Endodermal cell (in vitro differentiated cells): ENCODE data around the gene RAP1GAP2. TPM values are rescaled to one million over a fixed set of nuclear protein-coding genes. Genes with fewer than 3 reads are reported as not detected.
A peak's percentile ranks its signal among the peaks of the same experiment; 100 is the strongest.

ENCODE experiments used
- DNase-seq: peaks from one replicate; pipeline ENCODE4 v3.0.0-alpha.2; 2017
- H3K27ac ChIP-seq: 2 replicates; pipeline ENCODE4 v1.5.1; 2013; ENCODE audit warnings: mild to moderate bottlenecking, low read depth, low read length, moderate library complexity
- H3K27me3 ChIP-seq: 2 replicates; pipeline ENCODE4 v1.6.1; 2013; ENCODE audit warnings: mild to moderate bottlenecking, low read length, moderate library complexity; ENCODE audit not compliant: insufficient read depth, control insufficient read depth, poor library complexity, severe bottlenecking
- H3K36me3 ChIP-seq: 2 replicates; pipeline ENCODE4 v1.7.0; 2013; ENCODE audit warnings: mild to moderate bottlenecking, low read length, moderate library complexity; ENCODE audit not compliant: control insufficient read depth, insufficient read depth
- H3K4me1 ChIP-seq: one replicate; pipeline ENCODE4 v1.7.0; 2013; ENCODE audit warnings: low read length; ENCODE audit not compliant: control insufficient read depth, insufficient read depth
- H3K4me3 ChIP-seq: 2 replicates; pipeline ENCODE4 v1.5.1; 2013; ENCODE audit warnings: mild to moderate bottlenecking, low read length, moderate library complexity
- H3K9ac ChIP-seq: 2 replicates; pipeline ENCODE4 v1.6.1; 2013; ENCODE audit warnings: mild to moderate bottlenecking, low read length, moderate library complexity; ENCODE audit not compliant: poor library complexity, severe bottlenecking; ENCODE audit errors: extremely low read depth
- H3K9me3 ChIP-seq: 2 replicates; pipeline ENCODE4 v1.6.1; 2013; ENCODE audit warnings: mild to moderate bottlenecking, low read length, moderate library complexity; ENCODE audit not compliant: control insufficient read depth
- H3K27ac Mint-ChIP-seq: 2 replicates; pipeline ENCODE4 v1.8.0; 2020; ENCODE audit warnings: mixed read lengths
- H3K27me3 Mint-ChIP-seq: 2 replicates; pipeline ENCODE4 v1.8.0; 2021; ENCODE audit warnings: mild to moderate bottlenecking, mixed read lengths; ENCODE audit not compliant: insufficient read depth
- H3K36me3 Mint-ChIP-seq: 2 replicates; pipeline ENCODE4 v1.8.0; 2020; ENCODE audit warnings: low read depth, mixed read lengths
- H3K4me1 Mint-ChIP-seq: 2 replicates; pipeline ENCODE4 v1.8.0; 2020; ENCODE audit warnings: mixed read lengths
- H3K4me3 Mint-ChIP-seq: 2 replicates; pipeline ENCODE4 v1.8.0; 2020; ENCODE audit warnings: mild to moderate bottlenecking, moderate library complexity, mixed read lengths
- H3K9me3 Mint-ChIP-seq: 2 replicates; pipeline ENCODE4 v1.8.0; 2020; ENCODE audit warnings: mild to moderate bottlenecking, mixed read lengths
- CTCF ChIP-seq: fragments of 200-600 bp; sonication (generic); conservative IDR thresholded peaks from 2 replicates; pipeline ENCODE4 v1.5.0; 2021; ENCODE audit warnings: antibody characterized with exemption, mild to moderate bottlenecking
- WGBS, 2 experiments: methylation state at CpG; one replicate each; pipeline versions ENCODE4 v1.1.5 to v1.1.7; 2013; ENCODE audit warnings: missing lambda C conversion rate in 2 of 2, mixed read lengths in 1 of 2; ENCODE audit not compliant: insufficient coverage in 1 of 2, insufficient read length in 1 of 2; 5-methylcytosine and 5-hydroxymethylcytosine counted together
- total RNA-seq, 2 donors: library from RNA; stranded (reverse); fragmentation: NEBNext Ultra II Directional in 1 of 2; extraction: Animal tissue kit (Norgen Biotek cat#: 25700) in 1 of 2; gene quantifications; 2 replicates in 1 of 2; 3 replicates in 1 of 2; pipeline ENCODE4 v1.2.1, GENCODE V29; 2021

RAP1GAP2 gene
- total RNA-seq, 2 donors from 2014 or later = 18.0 to 44.3 TPM

- no peaks in the 10 kb centered on the region for H3K4me1 Mint-ChIP-seq
Measured at GRCh38 chr17:2946144-2946543, 149.9 kb downstream of the RAP1GAP2 start.

GRCh38 chr17:2947588-2947950 is 151.3 kb downstream of the RAP1GAP2 start:
- 93 to 94% methylated on average over 11 to 15 of the region's 15 CpGs for WGBS, 2 experiments
- H3K4me3 Mint-ChIP-seq = no peak overlapping the region
- no peaks in the 10 kb centered on the region for H3K36me3 ChIP-seq
- no peaks in the 10 kb centered on the region for H3K9me3 ChIP-seq
- H3K36me3 Mint-ChIP-seq = peaks cover 2% of the 10 kb centered on the region
- no peaks in the 10 kb centered on the region for H3K9me3 Mint-ChIP-seq
- H3K4me3 ChIP-seq = no peak overlapping the region
- H3K4me1 ChIP-seq = no peaks in the 10 kb centered on the region
- no peak overlapping the region for H3K9ac ChIP-seq
- no peak overlapping the region for H3K27ac Mint-ChIP-seq
- no peak for TF ChIP-seq CTCF
- H3K27me3 Mint-ChIP-seq = no peaks in the 10 kb centered on the region
- H3K27me3 ChIP-seq = no peaks in the 10 kb centered on the region
- H3K27ac ChIP-seq = no peak overlapping the region
- DNase-seq = peak; percentile 36
- H3K4me1 Mint-ChIP-seq = no peaks in the 10 kb centered on the region

More at GRCh38 chr17:2946144-2946543, 149.9 kb downstream of the RAP1GAP2 start:
- Histone ChIP-seq H3K9me3 (no peaks in the 10 kb centered on the region), H3K27me3 (no peaks in the 10 kb centered on the region), H3K27ac (no peak overlapping the region), H3K9ac (no peak overlapping the region), H3K4me3 (no peak overlapping the region), H3K4me1 (no peaks in the 10 kb centered on the region), H3K36me3 (no peaks in the 10 kb centered on the region)
- WGBS, 2 experiments = 94 to 95% methylated on average over 4 to 7 of the region's 7 CpGs
- Mint-ChIP-seq H3K9me3 (no peaks in the 10 kb centered on the region), H3K27me3 (no peaks in the 10 kb centered on the region), H3K36me3 (peaks cover 2% of the 10 kb centered on the region), H3K4me3 (no peak overlapping the region), H3K27ac (no peak overlapping the region)
- no peak for TF ChIP-seq CTCF
- DNase-seq = peak; percentile 21

GRCh38 chr17:2947996-2948550 is 151.8 kb downstream of the RAP1GAP2 start:
- Mint-ChIP-seq H3K36me3 (peaks cover 2% of the 10 kb centered on the region), H3K27me3 (no peaks in the 10 kb centered on the region), H3K4me1 (no peaks in the 10 kb centered on the region), H3K9me3 (no peaks in the 10 kb centered on the region), H3K4me3 (no peak overlapping the region), H3K27ac (no peak overlapping the region)
- no peak overlapping the region for H3K9ac ChIP-seq
- 84 to 93% methylated on average over 3 to 14 of the region's 14 CpGs for WGBS, 2 experiments
- no peaks in the 10 kb centered on the region for H3K9me3 ChIP-seq
- H3K27ac ChIP-seq = no peak overlapping the region
- no peak for TF ChIP-seq CTCF
- H3K4me1 ChIP-seq = no peaks in the 10 kb centered on the region
- H3K27me3 ChIP-seq = no peaks in the 10 kb centered on the region
- peak; percentile 51 for DNase-seq
- no peaks in the 10 kb centered on the region for H3K36me3 ChIP-seq
- no peak overlapping the region for H3K4me3 ChIP-seq
